ENCODE measurements around the gene NPEPPS.
"Not testable (repeated sequence)": the region's sequence is repeated elsewhere in the genome, so short reads cannot be mapped to it uniquely, and the experiment has no call there.

The NPEPPS gene

GRCh38 chr17:47502122-47502731 is 28.7 kb upstream of the NPEPPS start:
- not testable (repeated sequence) for H3K23ac ChIP-seq (ENCODE audit: low read length); H3K79me1 ChIP-seq (ENCODE audit: low read length); H3K27ac ChIP-seq (ENCODE audit: low read depth, low read length); H3K18ac ChIP-seq (ENCODE audit: low read length); H3K9ac ChIP-seq (ENCODE audit: low read length); H3K4me2 ChIP-seq (ENCODE audit: low read length); H2BK120ac ChIP-seq (ENCODE audit: low read depth, low read length); H4K5ac ChIP-seq (ENCODE audit: low read length); H2BK5ac ChIP-seq (ENCODE audit: low read length); H3K4me1 ChIP-seq (ENCODE audit: control insufficient read depth, low read depth, low read length); H3K36me3 ChIP-seq (ENCODE audit: control insufficient read depth, insufficient read depth, low read length); H3K27me3 ChIP-seq (ENCODE audit: insufficient read depth, low read length, poor library complexity); H2AK5ac ChIP-seq (ENCODE audit: low read length); H2BK15ac ChIP-seq (replicated peaks; ENCODE audit: low read depth); H3K79me2 ChIP-seq (ENCODE audit: control insufficient read depth, insufficient read depth, low read length); H3K4me3 ChIP-seq (ENCODE audit: low read length); H4K8ac ChIP-seq (ENCODE audit: low read depth, low read length); H3K4ac ChIP-seq (ENCODE audit: low read depth, low read length)
- no CpG with 5 or more reads among the region's 8 CpGs for whole genome bisulfite sequencing (ENCODE audit: extremely low coverage, insufficient coverage, low lambda C conversion rate)
- H3K56ac ChIP-seq (ENCODE audit: low read length) = peak overlapping the region; percentile 42
- peak; percentile 11 for DNase-seq

GRCh38 chr17:47502776-47503455 is 28.0 kb upstream of the NPEPPS start:
- not testable (repeated sequence) for H4K8ac ChIP-seq (ENCODE audit: low read depth, low read length); H3K27me3 ChIP-seq (ENCODE audit: insufficient read depth, low read length, poor library complexity); H3K27ac ChIP-seq (ENCODE audit: low read depth, low read length); H2BK15ac ChIP-seq (replicated peaks; ENCODE audit: low read depth); H3K56ac ChIP-seq (ENCODE audit: low read length); H4K5ac ChIP-seq (ENCODE audit: low read length); H3K4me3 ChIP-seq (ENCODE audit: low read length); H3K23ac ChIP-seq (ENCODE audit: low read length); H3K79me2 ChIP-seq (ENCODE audit: control insufficient read depth, insufficient read depth, low read length); H3K18ac ChIP-seq (ENCODE audit: low read length); H3K79me1 ChIP-seq (ENCODE audit: low read length); H3K9ac ChIP-seq (ENCODE audit: low read length); H3K36me3 ChIP-seq (ENCODE audit: control insufficient read depth, insufficient read depth, low read length); H3K4me2 ChIP-seq (ENCODE audit: low read length); H2BK5ac ChIP-seq (ENCODE audit: low read length); H2BK120ac ChIP-seq (ENCODE audit: low read depth, low read length); H3K4ac ChIP-seq (ENCODE audit: low read depth, low read length); H2AK5ac ChIP-seq (ENCODE audit: low read length); H3K4me1 ChIP-seq (ENCODE audit: control insufficient read depth, low read depth, low read length)
- peak; percentile 25 for DNase-seq
- no CpG with 5 or more reads among the region's 2 CpGs for WGBS (ENCODE audit: extremely low coverage, insufficient coverage, low lambda C conversion rate)

- not testable (repeated sequence) for H3K79me2 ChIP-seq (ENCODE audit: control insufficient read depth, insufficient read depth, low read length); H3K56ac ChIP-seq (ENCODE audit: low read length); H3K4me3 ChIP-seq (ENCODE audit: low read length); H2AK5ac ChIP-seq (ENCODE audit: low read length); H3K4me1 ChIP-seq (ENCODE audit: control insufficient read depth, low read depth, low read length); H3K18ac ChIP-seq (ENCODE audit: low read length); H3K4me2 ChIP-seq (ENCODE audit: low read length); H3K9ac ChIP-seq (ENCODE audit: low read length); H2BK120ac ChIP-seq (ENCODE audit: low read depth, low read length); H4K5ac ChIP-seq (ENCODE audit: low read length); H3K79me1 ChIP-seq (ENCODE audit: low read length); H3K23ac ChIP-seq (ENCODE audit: low read length); H4K8ac ChIP-seq (ENCODE audit: low read depth, low read length); H3K36me3 ChIP-seq (ENCODE audit: control insufficient read depth, insufficient read depth, low read length); H2BK15ac ChIP-seq (replicated peaks; ENCODE audit: low read depth); H3K27me3 ChIP-seq (ENCODE audit: insufficient read depth, low read length, poor library complexity); H3K4ac ChIP-seq (ENCODE audit: low read depth, low read length); H2BK5ac ChIP-seq (ENCODE audit: low read length)
- peak; percentile 79 for DNase-seq
- no CpG with 5 or more reads among the region's 3 CpGs for WGBS (ENCODE audit: extremely low coverage, insufficient coverage, low lambda C conversion rate)
- peak overlapping the region; percentile 62 for H3K27ac ChIP-seq (ENCODE audit: low read depth, low read length)
Measured at GRCh38 chr17:47511701-47512146, 19.2 kb upstream of the NPEPPS start.

- no CpG with 5 or more reads among the region's 6 CpGs for WGBS (ENCODE audit: extremely low coverage, insufficient coverage, low lambda C conversion rate)
- not testable (repeated sequence) for DNase-seq; H3K79me1 ChIP-seq (ENCODE audit: low read length); H3K56ac ChIP-seq (ENCODE audit: low read length); H3K4me2 ChIP-seq (ENCODE audit: low read length); H2BK120ac ChIP-seq (ENCODE audit: low read depth, low read length); H4K5ac ChIP-seq (ENCODE audit: low read length); H3K4me3 ChIP-seq (ENCODE audit: low read length); H3K4ac ChIP-seq (ENCODE audit: low read depth, low read length); H3K27me3 ChIP-seq (ENCODE audit: insufficient read depth, low read length, poor library complexity); H2AK5ac ChIP-seq (ENCODE audit: low read length); H3K23ac ChIP-seq (ENCODE audit: low read length); H3K27ac ChIP-seq (ENCODE audit: low read depth, low read length); H3K9ac ChIP-seq (ENCODE audit: low read length); H4K8ac ChIP-seq (ENCODE audit: low read depth, low read length); H3K79me2 ChIP-seq (ENCODE audit: control insufficient read depth, insufficient read depth, low read length); H3K18ac ChIP-seq (ENCODE audit: low read length); H3K4me1 ChIP-seq (ENCODE audit: control insufficient read depth, low read depth, low read length); H3K36me3 ChIP-seq (ENCODE audit: control insufficient read depth, insufficient read depth, low read length); H2BK5ac ChIP-seq (ENCODE audit: low read length); H2BK15ac ChIP-seq (replicated peaks; ENCODE audit: low read depth)
Measured at GRCh38 chr17:47513301-47513700, 17.6 kb upstream of the NPEPPS start.

GRCh38 chr17:47518880-47519279 is 12.0 kb upstream of the NPEPPS start:
- H2BK15ac ChIP-seq (replicated peaks; ENCODE audit: low read depth); H3K9ac ChIP-seq (ENCODE audit: low read length); H3K56ac ChIP-seq (ENCODE audit: low read length); H3K4me2 ChIP-seq (ENCODE audit: low read length); H3K4ac ChIP-seq (ENCODE audit: low read depth, low read length); H3K18ac ChIP-seq (ENCODE audit: low read length); H3K27ac ChIP-seq (ENCODE audit: low read depth, low read length); DNase-seq; H3K36me3 ChIP-seq (ENCODE audit: control insufficient read depth, insufficient read depth, low read length); H4K5ac ChIP-seq (ENCODE audit: low read length); H3K4me3 ChIP-seq (ENCODE audit: low read length); H3K27me3 ChIP-seq (ENCODE audit: insufficient read depth, low read length, poor library complexity); H4K8ac ChIP-seq (ENCODE audit: low read depth, low read length); H2BK5ac ChIP-seq (ENCODE audit: low read length); H2AK5ac ChIP-seq (ENCODE audit: low read length); H3K4me1 ChIP-seq (ENCODE audit: control insufficient read depth, low read depth, low read length); H2BK120ac ChIP-seq (ENCODE audit: low read depth, low read length); H3K79me1 ChIP-seq (ENCODE audit: low read length); H3K23ac ChIP-seq (ENCODE audit: low read length); H3K79me2 ChIP-seq (ENCODE audit: control insufficient read depth, insufficient read depth, low read length): not testable (repeated sequence)

- DNase-seq; H4K5ac ChIP-seq (ENCODE audit: low read length); H2BK15ac ChIP-seq (replicated peaks; ENCODE audit: low read depth); H3K56ac ChIP-seq (ENCODE audit: low read length); H2BK120ac ChIP-seq (ENCODE audit: low read depth, low read length); H3K4me3 ChIP-seq (ENCODE audit: low read length); H2BK5ac ChIP-seq (ENCODE audit: low read length); H3K36me3 ChIP-seq (ENCODE audit: control insufficient read depth, insufficient read depth, low read length); H3K18ac ChIP-seq (ENCODE audit: low read length); H2AK5ac ChIP-seq (ENCODE audit: low read length); H3K4me2 ChIP-seq (ENCODE audit: low read length); H3K79me2 ChIP-seq (ENCODE audit: control insufficient read depth, insufficient read depth, low read length); H3K27ac ChIP-seq (ENCODE audit: low read depth, low read length); H3K9ac ChIP-seq (ENCODE audit: low read length); H3K79me1 ChIP-seq (ENCODE audit: low read length); H4K8ac ChIP-seq (ENCODE audit: low read depth, low read length); H3K4me1 ChIP-seq (ENCODE audit: control insufficient read depth, low read depth, low read length); H3K4ac ChIP-seq (ENCODE audit: low read depth, low read length); H3K23ac ChIP-seq (ENCODE audit: low read length); H3K27me3 ChIP-seq (ENCODE audit: insufficient read depth, low read length, poor library complexity): not testable (repeated sequence)
Measured at GRCh38 chr17:47519365-47519764, 11.5 kb upstream of the NPEPPS start.
